OCI-LY7 (cell line): ENCODE results near the gene SLC25A29. TPM values are rescaled to one million over a fixed set of nuclear protein-coding genes. Genes with fewer than 3 reads are reported as not detected.

Source experiments
- BruUV-seq: library from RNA; stranded (reverse); fragments of 400-500 nt; replicated peaks from 2 replicates; lab custom pipeline; 2021; lab: Mats Ljungman, UMichigan
- CTCF ChIA-PET: fragments of 300-600 bp; sonication (Branson Sonifier 250); formaldehyde crosslinking; loops from one replicate; lab custom pipeline; 2022; ENCODE audit warnings: antibody characterized with exemption; ENCODE audit not compliant: unreplicated experiment; lab: Charles Lee
- POLR2A ChIA-PET: fragments of 300-600 bp; sonication (Branson Sonifier 250); formaldehyde crosslinking; loops from one replicate; lab custom pipeline; 2022; ENCODE audit warnings: antibody characterized with exemption; lab: Charles Lee
- DNase-seq: peaks from one replicate; pipeline ENCODE4 v3.0.0-alpha.2; 2015; ENCODE audit warnings: low spot score
- H2AFZ ChIP-seq: fragments of 200-600 bp; sonication (generic), shearing (Covaris generic); 2 replicates; pipeline ENCODE4 v1.6.1; 2014; ENCODE audit warnings: mild to moderate bottlenecking, antibody characterized with exemption, low read length, moderate library complexity
- H3K27ac ChIP-seq: fragments of 200-600 bp; sonication (generic); 2 replicates; pipeline ENCODE4 v1.5.1; 2014; ENCODE audit warnings: mixed run types, low read depth, mild to moderate bottlenecking, moderate library complexity, low read length, inconsistent platforms; ENCODE audit not compliant: poor library complexity, severe bottlenecking
- H3K36me3 ChIP-seq: fragments of 200-600 bp; sonication (generic); 2 replicates; pipeline ENCODE4 v1.6.1; 2014; ENCODE audit warnings: mild to moderate bottlenecking, antibody characterized with exemption, low read length, moderate library complexity, mixed read lengths; ENCODE audit not compliant: insufficient read depth
- H3K4me1 ChIP-seq: fragments of 200-600 bp; sonication (generic); 2 replicates; pipeline ENCODE4 v1.5.1; 2014; ENCODE audit warnings: mild to moderate bottlenecking, low read length; ENCODE audit not compliant: insufficient read depth, poor library complexity, severe bottlenecking
- H3K4me2 ChIP-seq: fragments of 200-600 bp; sonication (generic); 2 replicates; pipeline ENCODE4 v1.6.1; 2014; ENCODE audit warnings: mild to moderate bottlenecking, low read length
- H3K4me3 ChIP-seq: fragments of 200-600 bp; sonication (generic); 2 replicates; pipeline ENCODE4 v1.5.1; 2014; ENCODE audit warnings: mild to moderate bottlenecking, low read depth, low read length; ENCODE audit not compliant: poor library complexity, severe bottlenecking
- H3K79me2 ChIP-seq: fragments of 200-600 bp; sonication (generic); 2 replicates; pipeline ENCODE4 v1.6.1; 2016; ENCODE audit warnings: low read depth, mild to moderate bottlenecking, low read length, moderate library complexity, mixed read lengths; ENCODE audit not compliant: insufficient read depth
- H3K9me2 ChIP-seq: fragments of 200-600 bp; sonication (generic); 2 replicates; pipeline ENCODE4 v1.6.1; 2016; ENCODE audit warnings: mild to moderate bottlenecking, low read length, mixed read lengths; ENCODE audit not compliant: insufficient read depth
- H3K9me3 ChIP-seq: fragments of 200-600 bp; sonication (generic); 2 replicates; pipeline ENCODE4 v1.6.1; 2014; ENCODE audit warnings: mild to moderate bottlenecking, mixed run types, low read length, mixed read lengths
- H4K20me1 ChIP-seq: fragments of 200-600 bp; sonication (generic); 2 replicates; pipeline ENCODE4 v1.6.1; 2014; ENCODE audit warnings: mild to moderate bottlenecking, antibody characterized with exemption, low read length, moderate library complexity, mixed read lengths; ENCODE audit not compliant: insufficient read depth
- EZH2phosphoT487 ChIP-seq: fragments of 200-600 bp; sonication (generic); IDR thresholded peaks from 2 replicates; pipeline ENCODE4 v1.6.1; 2018; ENCODE audit warnings: low read depth, borderline replicate concordance, mild to moderate bottlenecking, mixed run types, antibody characterized with exemption, low read length, moderate library complexity, mixed read lengths
- intact Hi-C: fragments of 100-400 bp; cut with micrococcal nuclease; formaldehyde crosslinking; loops from one replicate; pipeline ENCODE4 v1.10.0; 2022; ENCODE audit not compliant: unreplicated experiment
- microRNA-seq: library from miRNA; unstranded; fragments of <30 nt; microRNA quantifications from one replicate; pipeline ENCODE4 v1.2.0, GENCODE V29; 2022; ENCODE audit warnings: borderline replicate concordance
- small RNA-seq: library from RNA; depleted of rRNA; stranded (forward); fragments of <200 nt; gene quantifications from one replicate; pipeline ENCODE3, GENCODE V24; 2014
- total RNA-seq, 2 experiments: library from RNA; depleted of rRNA in 1 of 2; stranded (reverse); fragments of >200 nt in 1 of 2; shearing (Covaris generic) in 1 of 2; gene quantifications; 2 replicates each; pipeline ENCODE4 v1.2.3, GENCODE V29; 2014 to 2022
- TF ChIP-seq, protein P1 (sequence below): fragments of 200-600 bp; sonication (generic); conservative IDR thresholded peaks from 2 replicates; pipeline ENCODE4 v1.5.1; 2014; ENCODE audit warnings: mild to moderate bottlenecking, antibody characterized with exemption, low read length, moderate library complexity, mixed read lengths

Gene SLC25A29
- total RNA-seq, 2 experiments from 2014 or later, result 14.6 to 34.8 TPM

DNA sequence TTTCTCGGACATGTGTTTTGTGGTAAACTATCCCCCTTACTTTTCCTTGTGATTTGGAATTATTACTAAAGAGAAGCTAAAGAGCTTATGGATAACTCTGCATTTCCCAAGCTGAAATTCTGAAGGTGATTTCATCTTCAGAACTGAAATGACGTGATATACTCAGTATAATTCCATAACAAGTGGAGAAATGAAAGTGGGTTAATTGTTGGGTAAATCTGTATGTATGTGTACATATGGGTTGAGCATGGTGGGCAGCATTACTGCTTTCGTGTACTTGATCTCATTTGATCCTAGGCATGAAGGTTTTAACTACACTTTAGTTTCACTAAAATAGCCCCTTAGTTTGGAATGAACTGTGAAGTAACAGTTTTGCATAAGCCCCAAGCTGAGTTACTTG lies 63.2 kb downstream of the SLC25A29 start:
- ChIA-PET CTCF (interaction anchor here (0.9 kb wide), 1 partner anchor 13 kb away, joined by 3 read pairs; no protein-coding TSS in a partner anchor), POLR2A (interaction anchor here (0.6 to 1.5 kb wide), 3 partner anchors 11 to 17 kb away, joined by 5 to 8 read pairs (median 5); no protein-coding TSS in a partner anchor)
- TSS peak; percentile 41 for BruUV-seq
- Histone ChIP-seq H3K4me1 (peaks cover 64% of the 10 kb centered on the region), H3K9me3 (no peaks in the 10 kb centered on the region), H3K27ac (peak overlapping the region; percentile 52), H4K20me1 (peaks cover 42% of the 10 kb centered on the region), H3K4me3 (peak overlapping the region; percentile 100), H2AFZ (no peak overlapping the region), H3K36me3 (peaks cover 61% of the 10 kb centered on the region), H3K4me2 (peak overlapping the region; percentile 93), H3K9me2 (no peaks in the 10 kb centered on the region), H3K79me2 (peaks cover 89% of the 10 kb centered on the region)
- TF ChIP-seq EZH2phosphoT487, result no peak
- intact Hi-C loops, result loop anchor here (5.0 kb wide), 1 partner anchor 44 kb away; no protein-coding TSS in a partner anchor
- DNase-seq, result no peak

DNA sequence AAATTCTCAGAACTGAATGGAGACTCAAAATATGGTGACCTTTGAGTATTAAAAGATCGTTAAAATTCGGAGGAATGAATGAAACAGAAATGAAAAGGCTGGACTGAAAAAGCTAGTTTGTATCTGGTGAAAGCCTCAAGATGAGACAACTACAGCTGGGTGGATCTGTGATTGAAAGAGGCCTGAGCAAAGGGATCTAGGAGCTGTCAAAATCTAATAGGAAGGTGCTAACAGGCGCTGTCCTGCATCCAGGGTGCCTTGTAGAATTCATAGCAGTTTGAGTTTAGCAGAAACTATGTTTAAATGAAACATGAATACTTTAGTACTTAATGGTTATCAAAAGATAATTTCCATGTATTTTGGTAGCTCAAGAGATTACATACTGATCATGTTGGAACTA lies 65.0 kb downstream of the SLC25A29 start:
- BruUV-seq, result no TSS peak
- CTCF ChIA-PET, result interaction anchor here (1.1 kb wide), 2 partner anchors 20 to 31 kb away, joined by 3 read pairs; no protein-coding TSS in a partner anchor
- Histone ChIP-seq H3K4me2 (peak overlapping the region; percentile 93), H3K9me2 (no peaks in the 10 kb centered on the region), H3K36me3 (peaks cover 58% of the 10 kb centered on the region), H3K79me2 (peaks cover 89% of the 10 kb centered on the region), H4K20me1 (peaks cover 44% of the 10 kb centered on the region), H3K4me1 (peaks cover 59% of the 10 kb centered on the region), H3K9me3 (no peaks in the 10 kb centered on the region), H3K27ac (peak overlapping the region; percentile 61), H3K4me3 (peak overlapping the region; percentile 100), H2AFZ (no peak overlapping the region)
- TF ChIP-seq EZH2phosphoT487, result no peak
- TF ChIP-seq, protein P1, sequence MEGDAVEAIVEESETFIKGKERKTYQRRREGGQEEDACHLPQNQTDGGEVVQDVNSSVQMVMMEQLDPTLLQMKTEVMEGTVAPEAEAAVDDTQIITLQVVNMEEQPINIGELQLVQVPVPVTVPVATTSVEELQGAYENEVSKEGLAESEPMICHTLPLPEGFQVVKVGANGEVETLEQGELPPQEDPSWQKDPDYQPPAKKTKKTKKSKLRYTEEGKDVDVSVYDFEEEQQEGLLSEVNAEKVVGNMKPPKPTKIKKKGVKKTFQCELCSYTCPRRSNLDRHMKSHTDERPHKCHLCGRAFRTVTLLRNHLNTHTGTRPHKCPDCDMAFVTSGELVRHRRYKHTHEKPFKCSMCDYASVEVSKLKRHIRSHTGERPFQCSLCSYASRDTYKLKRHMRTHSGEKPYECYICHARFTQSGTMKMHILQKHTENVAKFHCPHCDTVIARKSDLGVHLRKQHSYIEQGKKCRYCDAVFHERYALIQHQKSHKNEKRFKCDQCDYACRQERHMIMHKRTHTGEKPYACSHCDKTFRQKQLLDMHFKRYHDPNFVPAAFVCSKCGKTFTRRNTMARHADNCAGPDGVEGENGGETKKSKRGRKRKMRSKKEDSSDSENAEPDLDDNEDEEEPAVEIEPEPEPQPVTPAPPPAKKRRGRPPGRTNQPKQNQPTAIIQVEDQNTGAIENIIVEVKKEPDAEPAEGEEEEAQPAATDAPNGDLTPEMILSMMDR, result no peak
- no peak for DNase-seq
- POLR2A ChIA-PET, result interaction anchor here (0.5 to 1.7 kb wide), 6 partner anchors 16 to 175 kb away, joined by 3 to 8 read pairs (median 4); no protein-coding TSS in a partner anchor
- intact Hi-C loops, result loop anchor here (2.0 to 5.0 kb wide), 3 partner anchors 16 to 136 kb away; partner anchors contain the start of gene WDR25

Small RNA genes within 50 kb of the gene (microRNA-seq; reads per million reads assigned to microRNA genes)
- gene MIR345 (62.1 reads per million, percentile 49 among the genes with 10 or more reads in this experiment), gene MIR6764 (not detected)

Small RNA genes within 50 kb of the gene (small RNA-seq; reads per million reads assigned to genes)
- gene MIR345 (0.36 reads per million), gene RN7SL523P (not detected)

Other genes with a start within 250 kb of the SLC25A29 start
- 154 and 206 TPM in 2 replicates for gene EVL, start 241.0 kb downstream of the SLC25A29 start, total RNA-seq (2014; rRNA removed; shearing (Covaris generic))
- 298 and 324 TPM in 2 replicates for gene EVL, start 241.0 kb downstream of the SLC25A29 start, total RNA-seq (2022)
- 2.0 and 8.3 TPM in 2 replicates for gene DEGS2, start 146.8 kb downstream of the SLC25A29 start, total RNA-seq (2014; rRNA removed; shearing (Covaris generic))
- 12.2 and 14.6 TPM in 2 replicates for gene DEGS2, start 146.8 kb downstream of the SLC25A29 start, total RNA-seq (2022)
- gene YY1, start 67.3 kb downstream of the SLC25A29 start, total RNA-seq (2014; rRNA removed; shearing (Covaris generic)), result 59.9 and 69.2 TPM in 2 replicates
- 137 and 140 TPM in 2 replicates for gene YY1, start 67.3 kb downstream of the SLC25A29 start, total RNA-seq (2022)
- 0.44 TPM in 1 of 2 replicates, not detected in the other for gene SLC25A47, start 16.9 kb upstream of the SLC25A29 start, total RNA-seq (2014; rRNA removed; shearing (Covaris generic))
- gene SLC25A47, start 16.9 kb upstream of the SLC25A29 start, total RNA-seq (2022), result not detected in 2 replicates
- gene WDR25, start 70.0 kb upstream of the SLC25A29 start, total RNA-seq (2014; rRNA removed; shearing (Covaris generic)), result 6.5 and 8.5 TPM in 2 replicates
- 8.2 and 8.9 TPM in 2 replicates for gene WDR25, start 70.0 kb upstream of the SLC25A29 start, total RNA-seq (2022)